ENCODE measurements around the gene MICAL2.

MICAL2 gene

GRCh38 chr11:12171921-12172320 lies 61.5 kb downstream of the MICAL2 start:
- Mint-ChIP-seq H3K4me3 (no peak overlapping the region), H3K9me3 (no peaks in the 10 kb centered on the region), H3K27me3 (no peaks in the 10 kb centered on the region), H3K36me3 (peaks cover 4% of the 10 kb centered on the region), H3K27ac (no peak overlapping the region), H3K4me1 (peaks cover 37% of the 10 kb centered on the region)

DNA sequence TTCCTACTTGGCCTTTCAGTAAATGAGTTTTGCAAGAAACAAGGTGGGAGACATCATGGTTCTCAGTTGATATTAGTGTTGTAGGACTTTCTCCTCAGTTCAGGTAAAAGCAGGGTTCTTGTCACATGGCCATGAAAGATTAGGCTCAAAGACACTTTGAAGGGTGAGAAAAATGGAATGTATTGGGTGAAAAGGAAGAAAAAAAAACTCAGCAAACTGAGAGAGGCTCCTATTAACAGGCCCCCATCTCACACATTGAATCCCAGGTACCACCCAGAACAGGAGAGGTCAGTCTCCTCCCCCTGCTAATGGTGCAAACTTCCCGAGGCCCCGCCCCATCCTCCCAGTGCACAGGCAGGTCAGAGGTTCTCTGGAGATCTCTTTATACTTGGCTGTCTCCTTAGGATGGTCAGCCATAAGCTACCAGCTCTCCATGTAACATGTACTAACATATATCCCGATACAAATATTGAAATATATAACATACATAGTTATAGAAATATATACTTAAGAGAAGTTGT lies 62.2 kb downstream of the MICAL2 start:
- peaks cover 41% of the 10 kb centered on the region for H3K4me1 Mint-ChIP-seq
- H3K36me3 Mint-ChIP-seq: peaks cover 4% of the 10 kb centered on the region
- H3K27ac Mint-ChIP-seq: peak overlapping the region; percentile 71
- H3K27me3 Mint-ChIP-seq: no peaks in the 10 kb centered on the region
- no peak overlapping the region for H3K4me3 Mint-ChIP-seq
- H3K9me3 Mint-ChIP-seq: no peaks in the 10 kb centered on the region

DNA sequence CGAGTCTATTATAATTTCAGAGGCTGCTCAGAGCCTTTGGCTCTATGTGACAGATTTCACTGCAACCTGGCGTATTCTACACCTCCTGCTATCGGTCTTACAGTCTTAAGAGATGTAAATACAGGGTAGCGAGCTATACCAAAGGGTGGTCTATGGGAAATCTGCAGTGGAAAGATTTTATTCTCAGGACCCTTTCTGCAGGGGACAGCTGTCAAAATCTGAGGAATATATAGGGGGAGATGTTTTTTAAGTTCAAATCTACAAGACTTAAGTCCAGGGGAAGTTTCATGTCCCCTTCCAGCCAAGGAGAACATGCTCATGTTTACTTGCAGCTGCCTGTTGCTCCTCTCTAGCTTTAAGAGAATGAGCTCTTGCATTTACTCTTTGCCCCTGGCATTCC lies 62.7 kb downstream of the MICAL2 start:
- no peaks in the 10 kb centered on the region for H3K27me3 Mint-ChIP-seq
- H3K9me3 Mint-ChIP-seq: no peaks in the 10 kb centered on the region
- peak overlapping the region; percentile 97 for H3K27ac Mint-ChIP-seq
- peaks cover 47% of the 10 kb centered on the region for H3K4me1 Mint-ChIP-seq
- peak overlapping the region; percentile 61 for H3K4me3 Mint-ChIP-seq
- peaks cover 4% of the 10 kb centered on the region for H3K36me3 Mint-ChIP-seq

- peak overlapping the region; percentile 99 for H3K27ac Mint-ChIP-seq
- H3K4me1 Mint-ChIP-seq: peaks cover 56% of the 10 kb centered on the region
- peak overlapping the region; percentile 55 for H3K4me3 Mint-ChIP-seq
- H3K36me3 Mint-ChIP-seq: peaks cover 4% of the 10 kb centered on the region
- no peaks in the 10 kb centered on the region for H3K9me3 Mint-ChIP-seq
- H3K27me3 Mint-ChIP-seq: no peaks in the 10 kb centered on the region
Observed at GRCh38 chr11:12174128-12174476, 63.7 kb downstream of the MICAL2 start.

DNA sequence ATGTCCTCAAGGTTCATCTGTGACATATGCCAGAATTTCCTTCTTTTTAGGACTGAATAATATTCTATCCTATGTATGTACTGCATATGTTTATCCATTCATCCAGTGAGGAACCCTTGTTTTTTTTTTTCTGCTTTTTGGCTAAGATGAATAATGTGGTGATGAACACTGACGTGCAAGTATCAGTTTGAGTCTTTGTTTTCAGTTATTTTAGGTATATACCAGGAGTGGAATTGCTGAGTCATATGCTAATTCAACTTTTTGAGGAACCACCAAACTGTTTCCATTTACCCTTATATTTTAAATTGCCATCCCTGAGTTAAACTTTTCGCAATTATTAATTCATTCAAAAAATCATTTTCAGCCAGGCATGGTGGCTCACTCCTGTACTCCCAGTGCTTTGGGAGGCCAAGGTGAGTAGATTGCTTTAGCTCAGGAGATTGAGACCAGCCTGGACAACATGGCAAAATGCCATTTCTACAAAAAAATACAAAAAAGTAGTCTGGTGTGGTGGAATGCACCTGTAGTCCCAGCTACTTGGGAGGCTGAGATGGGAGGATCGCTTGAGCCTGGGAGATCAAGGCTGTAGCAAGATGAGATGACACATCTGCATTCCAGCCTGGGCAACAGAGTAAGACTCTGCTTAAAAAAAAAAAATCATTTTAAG lies 64.2 kb downstream of the MICAL2 start:
- H3K4me1 Mint-ChIP-seq: peaks cover 62% of the 10 kb centered on the region
- H3K9me3 Mint-ChIP-seq: no peaks in the 10 kb centered on the region
- no peaks in the 10 kb centered on the region for H3K27me3 Mint-ChIP-seq
- peak overlapping the region; percentile 80 for H3K4me3 Mint-ChIP-seq
- peaks cover 4% of the 10 kb centered on the region for H3K36me3 Mint-ChIP-seq
- peak overlapping the region; percentile 99 for H3K27ac Mint-ChIP-seq

DNA sequence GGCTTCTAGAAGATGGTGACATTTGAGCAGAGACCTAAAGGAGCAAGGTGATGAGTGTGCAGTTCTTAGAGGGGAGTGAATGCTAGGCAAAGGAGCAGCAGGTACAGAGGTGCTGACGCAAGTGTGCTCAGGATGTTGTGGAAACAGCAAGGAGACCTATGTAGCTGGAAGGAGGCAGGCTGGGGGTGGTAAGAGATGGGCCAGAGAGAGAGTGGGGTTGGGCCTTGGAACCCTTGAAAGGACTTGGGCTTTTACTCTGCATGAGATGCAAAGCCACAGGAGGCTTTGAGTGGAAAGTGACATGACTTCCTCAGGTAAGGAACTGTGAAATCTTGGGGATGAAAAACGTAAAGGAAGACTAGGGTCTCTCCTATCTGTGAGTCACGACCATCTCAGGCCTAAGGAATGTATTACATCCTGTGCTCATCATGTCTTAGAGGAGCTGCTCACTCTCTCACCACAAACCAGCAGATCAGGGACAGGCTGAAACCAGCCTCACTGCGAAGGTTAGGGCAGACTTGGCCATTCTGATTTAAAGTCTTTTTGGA lies 65.4 kb downstream of the MICAL2 start:
- peak overlapping the region; percentile 69 for H3K27ac Mint-ChIP-seq
- no peaks in the 10 kb centered on the region for H3K27me3 Mint-ChIP-seq
- peak overlapping the region; percentile 3 for H3K4me3 Mint-ChIP-seq
- H3K4me1 Mint-ChIP-seq: peaks cover 66% of the 10 kb centered on the region
- H3K36me3 Mint-ChIP-seq: peaks cover 4% of the 10 kb centered on the region
- H3K9me3 Mint-ChIP-seq: no peaks in the 10 kb centered on the region

DNA sequence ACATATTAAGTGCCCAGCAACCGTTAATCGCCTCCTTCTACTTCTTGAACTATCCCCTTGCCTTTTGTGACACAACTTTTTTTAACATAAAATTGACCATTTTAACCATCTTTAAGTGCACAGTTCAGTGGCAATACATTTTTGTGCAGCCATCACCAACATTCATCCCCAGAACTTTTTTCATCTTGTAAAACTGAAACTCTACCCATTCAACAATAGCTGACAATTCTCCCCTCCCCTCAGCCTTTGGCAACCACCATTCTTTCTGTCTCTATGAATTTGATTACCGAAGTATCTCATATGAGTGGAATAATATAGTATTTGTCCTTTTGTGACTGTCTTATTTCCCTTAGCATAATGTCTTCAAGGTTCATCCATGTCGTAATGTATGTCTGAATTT lies 66.0 kb downstream of the MICAL2 start:
- no peak overlapping the region for H3K4me3 Mint-ChIP-seq

DNA sequence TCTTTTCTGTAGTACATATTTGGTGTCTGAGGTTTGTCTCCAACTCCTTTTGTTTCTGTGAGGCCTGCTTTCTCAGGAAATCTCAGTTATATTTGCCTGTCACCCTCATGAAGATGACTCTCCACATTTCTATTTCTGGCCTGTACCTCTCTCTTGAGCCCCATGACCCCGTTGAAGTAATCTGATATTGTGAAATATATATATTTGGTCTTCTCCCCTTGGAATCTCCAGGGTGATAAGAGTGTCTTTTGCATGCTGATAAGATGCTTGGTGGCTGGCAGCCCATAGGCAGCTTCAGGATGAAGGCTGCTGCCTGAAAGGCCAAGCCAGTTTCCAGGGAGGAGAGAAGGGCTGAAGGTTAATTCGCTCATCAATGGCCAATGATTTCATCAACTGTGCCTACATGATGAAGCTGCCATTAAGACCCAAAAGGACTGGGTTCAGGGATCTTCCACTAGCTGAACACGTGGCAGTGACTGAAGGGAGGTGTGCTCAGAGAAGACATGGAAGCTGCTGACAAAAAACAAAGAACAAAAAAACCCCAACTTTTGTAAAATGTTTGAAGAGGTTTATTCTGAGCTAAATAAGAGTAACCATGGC lies 67.4 kb downstream of the MICAL2 start:
- no peak overlapping the region for H3K4me3 Mint-ChIP-seq
- peaks cover 63% of the 10 kb centered on the region for H3K4me1 Mint-ChIP-seq
- peak overlapping the region; percentile 43 for H3K27ac Mint-ChIP-seq
- no peaks in the 10 kb centered on the region for H3K27me3 Mint-ChIP-seq
- peaks cover 3% of the 10 kb centered on the region for H3K36me3 Mint-ChIP-seq
- H3K9me3 Mint-ChIP-seq: no peaks in the 10 kb centered on the region

More for the DNA sequence above, 66.0 kb downstream of the MICAL2 start:
- H3K27ac Mint-ChIP-seq: peak overlapping the region; percentile 69
- no peaks in the 10 kb centered on the region for H3K9me3 Mint-ChIP-seq
- H3K4me1 Mint-ChIP-seq: peaks cover 66% of the 10 kb centered on the region
- H3K27me3 Mint-ChIP-seq: no peaks in the 10 kb centered on the region
- H3K36me3 Mint-ChIP-seq: peaks cover 4% of the 10 kb centered on the region

- Mint-ChIP-seq H3K4me3 (no peak overlapping the region), H3K36me3 (peaks cover 3% of the 10 kb centered on the region), H3K9me3 (no peaks in the 10 kb centered on the region), H3K27ac (peak overlapping the region; percentile 71), H3K4me1 (peaks cover 54% of the 10 kb centered on the region), H3K27me3 (no peaks in the 10 kb centered on the region)
Observed at GRCh38 chr11:12179019-12179418, 68.6 kb downstream of the MICAL2 start.

- Mint-ChIP-seq H3K4me1 (peaks cover 51% of the 10 kb centered on the region), H3K4me3 (no peak overlapping the region), H3K36me3 (peaks cover 3% of the 10 kb centered on the region), H3K9me3 (no peaks in the 10 kb centered on the region), H3K27me3 (no peaks in the 10 kb centered on the region), H3K27ac (peak overlapping the region; percentile 3)
Observed at GRCh38 chr11:12179531-12179930, 69.1 kb downstream of the MICAL2 start.

DNA sequence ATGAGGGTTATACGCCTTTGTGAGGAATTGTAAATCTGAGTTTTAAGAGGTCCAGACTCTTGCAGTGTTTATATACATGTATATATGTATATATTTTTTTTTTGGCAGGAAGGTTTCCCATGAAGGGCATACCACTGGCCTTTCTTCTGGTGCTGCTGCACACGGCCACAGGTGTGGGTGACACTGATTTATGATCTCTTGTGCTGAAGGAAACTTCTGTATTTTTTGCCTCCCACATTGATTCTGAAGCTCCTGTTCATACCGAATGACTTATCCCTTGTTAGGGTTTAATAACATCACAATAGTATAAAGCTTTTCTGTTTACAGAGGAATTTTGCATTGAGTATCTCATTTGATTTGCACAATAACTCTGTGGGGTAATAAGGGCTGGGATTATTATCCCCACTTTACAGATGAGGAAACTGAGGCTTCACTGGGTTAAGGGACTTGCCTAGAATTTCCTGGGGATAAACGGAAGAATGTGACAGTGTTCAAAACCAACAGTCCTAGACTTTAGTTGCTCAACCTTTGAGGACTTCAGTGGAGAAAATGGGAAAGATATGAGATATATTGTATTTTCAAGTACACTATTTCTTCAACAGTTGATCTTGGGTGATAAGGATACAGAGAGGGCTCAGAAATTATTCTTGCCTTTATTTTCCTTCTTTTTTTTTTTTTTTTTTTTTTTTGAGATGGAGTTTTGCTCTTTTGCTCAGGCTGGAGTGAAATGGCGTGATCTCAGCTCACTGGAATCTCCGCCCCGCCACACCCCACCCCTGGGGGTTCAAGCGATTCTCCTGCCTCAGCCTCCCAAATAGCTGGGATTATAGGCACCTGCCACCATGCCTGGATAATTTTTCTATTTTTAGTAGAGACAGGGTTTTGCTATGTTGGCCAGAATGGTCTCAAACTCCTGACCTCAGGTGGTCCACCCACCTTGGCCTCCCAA lies 70.1 kb downstream of the MICAL2 start:
- Mint-ChIP-seq H3K9me3 (no peaks in the 10 kb centered on the region), H3K27me3 (no peaks in the 10 kb centered on the region), H3K4me1 (peaks cover 42% of the 10 kb centered on the region), H3K36me3 (no peaks in the 10 kb centered on the region), H3K4me3 (no peak overlapping the region), H3K27ac (no peak overlapping the region)

- Mint-ChIP-seq H3K36me3 (no peaks in the 10 kb centered on the region), H3K4me3 (no peak overlapping the region), H3K27ac (no peak overlapping the region), H3K9me3 (no peaks in the 10 kb centered on the region), H3K4me1 (peaks cover 32% of the 10 kb centered on the region), H3K27me3 (no peaks in the 10 kb centered on the region)
Observed at GRCh38 chr11:12182302-12182675, 71.9 kb downstream of the MICAL2 start.

DNA sequence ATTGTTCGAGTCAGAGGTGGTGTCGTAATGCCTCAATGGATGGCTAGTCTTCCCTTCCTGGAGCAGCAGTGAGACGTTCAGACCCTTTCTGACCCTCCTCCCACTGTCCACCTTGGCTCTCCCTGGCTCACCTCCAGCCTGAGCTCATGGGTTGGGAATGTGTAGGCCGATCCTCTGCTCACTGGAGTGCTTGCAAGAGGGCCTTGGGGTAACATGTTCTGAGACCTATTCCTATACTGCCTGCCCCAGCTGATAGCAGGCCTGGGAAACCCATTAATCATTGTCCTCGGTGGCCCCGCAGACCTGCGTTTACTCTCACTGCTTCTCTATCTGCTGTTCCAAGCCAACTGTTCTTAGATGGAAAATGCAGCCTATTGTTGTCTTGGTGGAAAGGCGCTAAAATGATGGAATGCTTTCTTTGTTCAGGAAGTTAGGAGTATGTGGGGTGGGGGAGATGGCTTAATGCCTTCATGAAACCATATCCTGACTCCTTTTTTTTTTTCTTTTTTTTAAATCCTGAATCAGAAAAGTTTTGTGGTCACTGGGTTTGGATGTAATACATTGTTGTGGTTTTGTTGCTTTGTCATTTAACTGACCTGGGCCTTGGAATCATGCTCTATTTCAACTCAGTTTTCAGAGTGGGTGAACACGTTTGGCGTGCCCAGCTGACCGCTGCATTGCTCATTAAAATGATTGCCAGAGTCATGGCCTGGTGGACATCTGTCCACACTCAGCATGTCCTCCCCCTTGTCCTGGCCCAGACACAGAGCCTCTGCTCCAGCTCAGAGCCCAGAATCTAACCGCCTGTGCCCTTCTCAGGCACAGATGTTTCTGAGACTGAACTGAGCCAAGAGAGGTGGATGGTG lies 72.5 kb downstream of the MICAL2 start:
- Mint-ChIP-seq H3K27me3 (no peaks in the 10 kb centered on the region), H3K27ac (no peak overlapping the region), H3K4me1 (peaks cover 26% of the 10 kb centered on the region), H3K36me3 (no peaks in the 10 kb centered on the region), H3K9me3 (no peaks in the 10 kb centered on the region), H3K4me3 (no peak overlapping the region)

- no peak overlapping the region for H3K27ac Mint-ChIP-seq
- no peaks in the 10 kb centered on the region for H3K9me3 Mint-ChIP-seq
Observed at GRCh38 chr11:12183827-12184620, 73.6 kb downstream of the MICAL2 start.

More at GRCh38 chr11:12183827-12184620, 73.6 kb downstream of the MICAL2 start:
- Mint-ChIP-seq H3K36me3 (no peaks in the 10 kb centered on the region), H3K27me3 (no peaks in the 10 kb centered on the region), H3K4me1 (peaks cover 24% of the 10 kb centered on the region), H3K4me3 (no peak overlapping the region)

Measured in activated naive CD4-positive, alpha-beta T cell treated with anti-CD3 and anti-CD28 coated beads, Interleukin-2, amount 50 U/mL, for 24 hours (primary cell).